NOMO-1 (cell line): ENCODE results near the gene TMEM74B.
"Not testable (repeated sequence)": the region's sequence is repeated elsewhere in the genome, so short reads cannot be mapped to it uniquely, and the experiment has no call there.

ENCODE experiments used
- DNase-seq, 2 experiments: peaks; one replicate each; lab custom pipeline; 2025; ENCODE audit not compliant: unreplicated experiment in 2 of 2; lab: John Stamatoyannopoulos, UW

TMEM74B gene

GRCh38 chr20:1150218-1150617 is 34.6 kb downstream of the TMEM74B start:
- no peak for DNase-seq

GRCh38 chr20:1149812-1150211 is 35.0 kb downstream of the TMEM74B start:
- DNase-seq: not testable (repeated sequence)

- DNase-seq: no peak
Measured at GRCh38 chr20:1146957-1147356, 37.8 kb downstream of the TMEM74B start.

- DNase-seq: no peak
Measured at GRCh38 chr20:1144401-1145172, 40.2 kb downstream of the TMEM74B start.

- DNase-seq: no peak
Measured at GRCh38 chr20:1137236-1137635, 47.5 kb downstream of the TMEM74B start.

- DNase-seq: no peak
Measured at GRCh38 chr20:1134836-1135235, 49.9 kb downstream of the TMEM74B start.

GRCh38 chr20:1134355-1134754 is 50.4 kb downstream of the TMEM74B start:
- no peak for DNase-seq

GRCh38 chr20:1131354-1131753 is 53.4 kb downstream of the TMEM74B start:
- DNase-seq: no peak

- peak; percentile 90 for DNase-seq
Measured at GRCh38 chr20:1130847-1131246, 53.9 kb downstream of the TMEM74B start.
